Fibroblast of lung (primary cell): ENCODE data around the gene PIF1. TPM values are rescaled to one million over a fixed set of nuclear protein-coding genes. Genes with fewer than 3 reads are reported as not detected.
A peak's percentile ranks its signal among the peaks of the same experiment; 100 is the strongest.

ENCODE experiments used
- DNase-seq, 2 donors: peaks; one replicate each; pipeline versions ENCODE4 v3.0.0 to v3.0.0-alpha.2; 2010; ENCODE audit warnings: low read depth in 2 of 2
- H2AFZ ChIP-seq: 2 replicates; pipeline ENCODE4 v1.5.1; 2012; ENCODE audit warnings: low read length, control low read depth, inconsistent platforms
- H3K27ac ChIP-seq: 2 replicates; pipeline ENCODE4 v1.5.1; 2011; ENCODE audit warnings: low read length, control low read depth; ENCODE audit not compliant: insufficient read depth
- H3K27me3 ChIP-seq: 2 replicates; pipeline ENCODE4 v1.5.1; 2011; ENCODE audit warnings: mild to moderate bottlenecking, low read length; ENCODE audit not compliant: control insufficient read depth, insufficient read depth
- H3K36me3 ChIP-seq: 2 replicates; pipeline ENCODE4 v1.5.1; 2011; ENCODE audit warnings: low read length; ENCODE audit not compliant: control insufficient read depth, insufficient read depth
- H3K4me1 ChIP-seq: 2 replicates; pipeline ENCODE4 v1.5.1; 2011; ENCODE audit warnings: low read length; ENCODE audit not compliant: control insufficient read depth, insufficient read depth; ENCODE audit errors: extremely low read depth
- H3K4me2 ChIP-seq: 2 replicates; pipeline ENCODE4 v1.5.1; 2011; ENCODE audit warnings: low read length, control low read depth; ENCODE audit not compliant: insufficient read depth; ENCODE audit errors: extremely low read depth
- H3K4me3 ChIP-seq, 4 experiments: fragments of 200-600 bp in 1 of 4; sonication (generic) in 1 of 4; replicated peaks in 1 of 4; 2 replicates each; pipeline ENCODE4 v1.5.1; 2011 to 2016; ENCODE audit warnings: low read length in 4 of 4, low read depth in 3 of 4, mild to moderate bottlenecking in 3 of 4, control low read depth in 2 of 4, inconsistent platforms in 1 of 4, mixed read lengths in 1 of 4; ENCODE audit not compliant: insufficient read depth in 1 of 4; ENCODE audit errors: control extremely low read depth in 1 of 4
- H3K79me2 ChIP-seq: 2 replicates; pipeline ENCODE4 v1.5.1; 2012; ENCODE audit warnings: mild to moderate bottlenecking, low read length, inconsistent platforms; ENCODE audit not compliant: control insufficient read depth, insufficient read depth
- H3K9ac ChIP-seq: 2 replicates; pipeline ENCODE4 v1.5.1; 2011; ENCODE audit warnings: mild to moderate bottlenecking, low read length, control low read depth; ENCODE audit not compliant: insufficient read depth
- H3K9me3 ChIP-seq: 2 replicates; pipeline ENCODE4 v1.5.1; 2012; ENCODE audit warnings: low read depth, low read length; ENCODE audit not compliant: control insufficient read depth, insufficient read depth
- H4K20me1 ChIP-seq: 2 replicates; pipeline ENCODE4 v1.5.1; 2011; ENCODE audit warnings: low read length; ENCODE audit not compliant: control insufficient read depth, insufficient read depth; ENCODE audit errors: extremely low read depth
- CTCF ChIP-seq, 2 donors: IDR thresholded peaks in 1 of 2; conservative IDR thresholded peaks in 1 of 2; 1 replicate in 1 of 2; 2 replicates in 1 of 2; pipeline ENCODE4 v1.5.1; 2011 to 2012; ENCODE audit warnings: low read length in 2 of 2, control low read depth in 1 of 2, inconsistent platforms in 1 of 2, low read depth in 1 of 2, mild to moderate bottlenecking in 1 of 2
- EZH2 ChIP-seq: IDR thresholded peaks from 2 replicates; pipeline ENCODE4 v1.5.1; 2012; ENCODE audit warnings: low read length, control low read depth, mild to moderate bottlenecking; ENCODE audit errors: missing control alignments
- polyA plus RNA-seq, 2 donors: library from polyadenylated mRNA; depleted of rRNA in 1 of 2; stranded (reverse) in 1 of 2; unstranded in 1 of 2; fragments of >200 nt; gene quantifications; 2 replicates each; pipeline ENCODE4 v1.2.1, GENCODE V29; 2011 to 2012; ENCODE audit warnings: missing spikeins in 1 of 2
- total RNA-seq: library from RNA; depleted of rRNA; stranded (reverse); fragments of >200 nt; gene quantifications from 2 replicates; pipeline ENCODE4 v1.2.1, GENCODE V29; 2014

PIF1 gene
- total and polyA plus RNA-seq, 2 donors (not counting 1 experiment from before 2014, with no cell fraction given), result 5.1 to 9.4 TPM

GRCh38 chr15:64857421-64857820 lies 32.0 kb upstream of the PIF1 start:
- H2AFZ ChIP-seq, result no peak overlapping the region
- H3K9me3 ChIP-seq, result no peaks in the 10 kb centered on the region
- H3K36me3 ChIP-seq, result peaks cover 51% of the 10 kb centered on the region
- peak overlapping the region; percentile 40 for H3K4me2 ChIP-seq
- H3K4me3 ChIP-seq, result no peak overlapping the region
- H3K9ac ChIP-seq, result no peak overlapping the region
- DNase-seq, result peak; percentile 76 to 79
- no peaks in the 10 kb centered on the region for H4K20me1 ChIP-seq
- H3K27me3 ChIP-seq, result no peaks in the 10 kb centered on the region
- H3K79me2 ChIP-seq, result peaks cover 65% of the 10 kb centered on the region
- peak overlapping the region; percentile 83 for H3K27ac ChIP-seq
- H3K4me1 ChIP-seq, result peaks cover 57% of the 10 kb centered on the region
- TF ChIP-seq EZH2, result no peak
- no peak for TF ChIP-seq CTCF (conservative IDR thresholded peaks at IDR 0.05 in 1 of 2, IDR thresholded peaks at IDR 0.05 in 1 of 2; ENCODE audit: low read depth in 1 of 2, low read length in 2 of 2)

- Histone ChIP-seq H2AFZ (no peak overlapping the region), H3K9me3 (no peaks in the 10 kb centered on the region), H3K4me3 (no peak overlapping the region), H3K27me3 (no peaks in the 10 kb centered on the region), H3K27ac (peak overlapping the region; percentile 83), H3K36me3 (peaks cover 49% of the 10 kb centered on the region), H3K4me2 (peak overlapping the region; percentile 17), H4K20me1 (no peaks in the 10 kb centered on the region), H3K79me2 (peaks cover 73% of the 10 kb centered on the region), H3K9ac (peak overlapping the region; percentile 13), H3K4me1 (peaks cover 65% of the 10 kb centered on the region)
- DNase-seq, result peak; percentile 72 to 95
- peak in 1 of 2 donors; percentile 37 for TF ChIP-seq CTCF (conservative IDR thresholded peaks at IDR 0.05 in 1 of 2, IDR thresholded peaks at IDR 0.05 in 1 of 2; ENCODE audit: low read depth in 1 of 2, low read length in 2 of 2)
- TF ChIP-seq EZH2, result no peak
These were observed 31.1 kb upstream of the PIF1 start for GRCh38 chr15:64856429-64857145.

DNA sequence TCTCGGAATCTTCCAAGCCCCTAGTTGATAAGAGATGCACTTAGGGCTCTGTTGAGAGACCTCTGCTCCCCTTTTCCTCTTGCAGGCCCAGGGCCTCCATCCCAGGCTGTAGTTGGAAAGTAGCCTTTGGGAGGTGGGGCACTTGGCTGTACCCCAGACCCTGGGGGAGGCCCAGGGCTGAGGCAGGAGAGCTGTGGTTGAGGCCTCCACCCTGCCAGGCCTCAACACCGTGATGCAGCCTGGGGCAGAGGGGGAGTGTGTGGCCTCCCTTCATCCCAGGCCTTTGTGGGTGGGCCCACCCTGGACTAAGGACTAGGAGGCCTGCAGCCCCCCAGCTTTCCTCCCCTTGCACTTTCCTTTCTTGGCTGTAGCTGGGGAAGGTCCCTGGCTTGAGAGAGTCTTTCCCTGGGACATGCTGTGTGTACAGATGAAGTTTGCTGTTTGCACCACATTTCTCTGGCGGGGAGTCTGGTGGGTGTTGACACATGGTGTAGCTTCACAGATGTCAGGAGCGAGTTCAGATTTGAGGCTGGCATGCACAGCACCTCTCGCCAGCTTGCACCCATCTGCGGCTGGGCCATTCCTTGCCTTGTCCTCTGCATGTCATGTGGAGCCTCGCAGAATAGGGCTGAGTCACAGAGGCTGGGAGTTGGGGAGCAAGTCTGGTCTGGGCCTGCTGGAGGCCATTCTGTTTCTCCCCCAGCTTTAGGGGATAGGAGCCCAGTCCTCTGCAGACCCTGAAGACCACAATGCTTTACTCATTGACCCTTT lies 29.9 kb upstream of the PIF1 start:
- peaks cover 68% of the 10 kb centered on the region for H3K79me2 ChIP-seq
- peak overlapping the region; percentile 67 for H3K27ac ChIP-seq
- H3K27me3 ChIP-seq, result no peaks in the 10 kb centered on the region
- H3K4me2 ChIP-seq, result peak overlapping the region; percentile 45
- no peak for TF ChIP-seq EZH2
- no peak for TF ChIP-seq CTCF (conservative IDR thresholded peaks at IDR 0.05 in 1 of 2, IDR thresholded peaks at IDR 0.05 in 1 of 2; ENCODE audit: low read depth in 1 of 2, low read length in 2 of 2)
- H3K9ac ChIP-seq, result no peak overlapping the region
- H4K20me1 ChIP-seq, result no peaks in the 10 kb centered on the region
- H2AFZ ChIP-seq, result no peak overlapping the region
- peaks cover 39% of the 10 kb centered on the region for H3K36me3 ChIP-seq
- DNase-seq, result peak; percentile 33 to 83
- H3K4me1 ChIP-seq, result peaks cover 74% of the 10 kb centered on the region
- H3K4me3 ChIP-seq, result no peak overlapping the region
- H3K9me3 ChIP-seq, result no peaks in the 10 kb centered on the region
